Small intestine (tissue), 4 donors: ENCODE results near the gene LTBP4. TPM values are rescaled to one million over a fixed set of nuclear protein-coding genes. Genes with fewer than 3 reads are reported as not detected.

Experiments used
- polyA plus RNA-seq, 4 donors: library from polyadenylated mRNA; stranded (reverse) in 3 of 4; unstranded in 1 of 4; fragments of 200-250 nt in 3 of 4; fragments of 120-200 nt in 1 of 4; gene quantifications; one replicate each; pipeline versions ENCODE4 v1.2.1 to v1.2.3, GENCODE V29; 2013
- donor health status: healthy with polysubstance abuse.
- donor health status: Bipolar disorder and iron deficiency.
- donor health status: healthy.

LTBP4 gene
- polyA plus RNA-seq, 4 donors, result 63.3 to 222 (median 116) TPM

Other genes starting within 250 kb of the LTBP4 start
- gene HIPK4, start 211.2 kb upstream of the LTBP4 start, polyA plus RNA-seq, result under 1 TPM in 2 of 4 donors, not detected in 2; 0.07 TPM
- 1 to 10 TPM in 2 of 4 donors, under 1 TPM in 2; 0.45 to 3.1 (median 1.3) TPM for gene PRX, start 188.0 kb upstream of the LTBP4 start, polyA plus RNA-seq
- gene SERTAD1, start 175.4 kb upstream of the LTBP4 start, polyA plus RNA-seq, result 10 to 100 TPM in 3 of 4 donors, 1 to 10 TPM in 1; 8.7 to 29.7 (median 22.6) TPM
- gene SERTAD3, start 157.0 kb upstream of the LTBP4 start, polyA plus RNA-seq, result 10 to 100 TPM; 21.3 to 31.3 (median 28.0) TPM
- 100 to 1,000 TPM; 101 to 206 (median 201) TPM for gene BLVRB, start 135.6 kb upstream of the LTBP4 start, polyA plus RNA-seq
- 1 to 10 TPM in 3 of 4 donors, not detected in 1; 1.1 to 2.0 (median 1.8) TPM for gene SPTBN4, start 134.4 kb upstream of the LTBP4 start, polyA plus RNA-seq
- gene SHKBP1, start 24.5 kb upstream of the LTBP4 start, polyA plus RNA-seq, result 10 to 100 TPM; 27.0 to 70.3 (median 60.4) TPM
- gene NUMBL, start 89.3 kb downstream of the LTBP4 start, polyA plus RNA-seq, result 10 to 100 TPM in 2 of 4 donors, 1 to 10 TPM in 2; 6.2 to 15.6 (median 9.9) TPM
- 10 to 100 TPM; 29.2 to 45.5 (median 42.8) TPM for gene COQ8B, start 115.5 kb downstream of the LTBP4 start, polyA plus RNA-seq
- gene ITPKC, start 115.7 kb downstream of the LTBP4 start, polyA plus RNA-seq, result 10 to 100 TPM; 22.7 to 36.5 (median 25.5) TPM
- 10 to 100 TPM; 12.1 to 27.5 (median 18.0) TPM for gene ACTMAP, start 149.1 kb downstream of the LTBP4 start, polyA plus RNA-seq
- 10 to 100 TPM; 25.7 to 77.8 (median 52.7) TPM for gene SNRPA, start 149.8 kb downstream of the LTBP4 start, polyA plus RNA-seq
- 1 to 10 TPM in 3 of 4 donors, not detected in 1; 2.7 to 4.3 (median 3.2) TPM for gene MIA, start 174.2 kb downstream of the LTBP4 start, polyA plus RNA-seq
- gene RAB4B, start 176.9 kb downstream of the LTBP4 start, polyA plus RNA-seq, result 10 to 100 TPM; 20.1 to 48.1 (median 43.1) TPM
- gene EGLN2, start 197.8 kb downstream of the LTBP4 start, polyA plus RNA-seq, result 100 to 1,000 TPM in 1 of 4 donors, 10 to 100 TPM in 3; 60.1 to 103 (median 81.3) TPM
- under 1 TPM in 2 of 4 donors, not detected in 2; 0.04 to 0.18 TPM for gene CYP2A6, start 249.1 kb downstream of the LTBP4 start, polyA plus RNA-seq